HepG2 (cell line): ENCODE measurements around the gene ORC3. TPM values are rescaled to one million over a fixed set of nuclear protein-coding genes. Genes with fewer than 3 reads are reported as not detected.

Experiments used
- CBX5 ChIP-seq: sonication (generic); formaldehyde crosslinking; IDR thresholded peaks from 2 replicates; pipeline ENCODE4 v1.4.0; 2020; ENCODE audit warnings: missing genetic modification reagents, borderline replicate concordance
- CREM ChIP-seq, 2 experiments: sonication (generic) in 1 of 2; formaldehyde crosslinking in 1 of 2; IDR thresholded peaks; 2 replicates each; pipeline versions ENCODE4 v1.4.0 to v1.6.1; 2016 to 2020; ENCODE audit warnings: antibody characterized with exemption in 1 of 2, mild to moderate bottlenecking in 1 of 2, missing genetic modification reagents in 1 of 2
- ETV5 ChIP-seq: IDR thresholded peaks from 2 replicates; pipeline ENCODE4 v1.6.1; 2018; ENCODE audit warnings: missing biosample characterization, missing genetic modification reagents, inconsistent platforms, borderline replicate concordance
- FLYWCH1 ChIP-seq: sonication (generic); formaldehyde crosslinking; IDR thresholded peaks from 2 replicates; pipeline ENCODE4 v1.8.1; 2023; ENCODE audit warnings: mild to moderate bottlenecking, missing genetic modification reagents
- GATA4 ChIP-seq: sonication (generic); IDR thresholded peaks from 2 replicates; pipeline ENCODE4 v1.6.1; 2016; ENCODE audit warnings: antibody characterized with exemption, low read depth, borderline replicate concordance
- HNF1B ChIP-seq: sonication (generic); formaldehyde crosslinking; IDR thresholded peaks from 2 replicates; pipeline ENCODE4 v1.5.1; 2020; ENCODE audit warnings: mild to moderate bottlenecking, moderate library complexity, missing genetic modification reagents
- HOXA3 ChIP-seq: sonication (generic); formaldehyde crosslinking; IDR thresholded peaks from 2 replicates; pipeline ENCODE4 v1.5.0; 2020; ENCODE audit warnings: missing genetic modification reagents
- HOXA7 ChIP-seq: sonication (generic); formaldehyde crosslinking; IDR thresholded peaks from 2 replicates; pipeline ENCODE4 v1.8.1; 2022; ENCODE audit warnings: mild to moderate bottlenecking, missing genetic modification reagents, moderate library complexity
- KDM5B ChIP-seq: sonication (generic); formaldehyde crosslinking; IDR thresholded peaks from 2 replicates; pipeline ENCODE4 v1.4.0; 2020; ENCODE audit warnings: missing genetic modification reagents, mild to moderate bottlenecking, borderline replicate concordance
- MIER3 ChIP-seq: IDR thresholded peaks from 2 replicates; pipeline ENCODE4 v1.6.1; 2016; ENCODE audit warnings: missing compliant biosample characterization, borderline replicate concordance
- NR1H2 ChIP-seq: sonication (generic); formaldehyde crosslinking; IDR thresholded peaks from 2 replicates; pipeline ENCODE4 v1.8.1; 2022; ENCODE audit warnings: low read depth, missing genetic modification reagents, borderline replicate concordance
- ONECUT2 ChIP-seq: sonication (generic); formaldehyde crosslinking; IDR thresholded peaks from 2 replicates; pipeline ENCODE4 v1.4.0; 2020; ENCODE audit warnings: missing genetic modification reagents
- PAX8 ChIP-seq: sonication (generic); formaldehyde crosslinking; IDR thresholded peaks from 2 replicates; pipeline ENCODE4 v1.8.0; 2022; ENCODE audit warnings: mild to moderate bottlenecking, missing genetic modification reagents, borderline replicate concordance
- PITX1 ChIP-seq: sonication (generic); formaldehyde crosslinking; IDR thresholded peaks from 2 replicates; pipeline ENCODE4 v1.5.1; 2020; ENCODE audit warnings: mild to moderate bottlenecking, missing genetic modification reagents
- REXO4 ChIP-seq: sonication (generic); formaldehyde crosslinking; IDR thresholded peaks from 2 replicates; pipeline ENCODE4 v1.8.0; 2022; ENCODE audit warnings: missing genetic modification reagents, mild to moderate bottlenecking, borderline replicate concordance
- SATB2 ChIP-seq: sonication (generic); formaldehyde crosslinking; IDR thresholded peaks from 2 replicates; pipeline ENCODE4 v1.5.0; 2020; ENCODE audit warnings: missing genetic modification reagents
- SNAPC4 ChIP-seq: sonication (generic); formaldehyde crosslinking; IDR thresholded peaks from 2 replicates; pipeline ENCODE4 v1.4.0; 2020; ENCODE audit warnings: mild to moderate bottlenecking, missing genetic modification reagents
- U2AF2 ChIP-seq: fragments of 200-400 bp; formaldehyde crosslinking; IDR thresholded peaks from 2 replicates; pipeline ENCODE4 v1.6.1; 2017; ENCODE audit warnings: low read depth, mild to moderate bottlenecking, low read length
- YEATS2 ChIP-seq: sonication (generic); formaldehyde crosslinking; IDR thresholded peaks from 2 replicates; pipeline ENCODE4 v1.4.0; 2020; ENCODE audit warnings: missing genetic modification reagents, borderline replicate concordance
- ZNF292 ChIP-seq: sonication (generic); formaldehyde crosslinking; IDR thresholded peaks from 2 replicates; pipeline ENCODE4 v1.8.1; 2022; ENCODE audit warnings: mild to moderate bottlenecking, low read depth, missing genetic modification reagents, borderline replicate concordance
- ZNF30 ChIP-seq: sonication (generic); formaldehyde crosslinking; IDR thresholded peaks from 2 replicates; pipeline ENCODE4 v1.5.0; 2020; ENCODE audit warnings: mild to moderate bottlenecking, missing genetic modification reagents
- ZNF337 ChIP-seq: sonication (generic); formaldehyde crosslinking; IDR thresholded peaks from 2 replicates; pipeline ENCODE4 v1.5.1; 2020; ENCODE audit warnings: missing genetic modification reagents, low read depth, mild to moderate bottlenecking, borderline replicate concordance
- ZNF441 ChIP-seq: sonication (generic); formaldehyde crosslinking; IDR thresholded peaks from 2 replicates; pipeline ENCODE4 v1.7.0; 2021; ENCODE audit warnings: missing genetic modification reagents, borderline replicate concordance
- polyA plus RNA-seq, 8 experiments: library from polyadenylated mRNA; depleted of rRNA in 3 of 8; stranded (reverse) in 7 of 8; unstranded in 1 of 8; fragments of >200 nt; fragmentation: Illumina TruSeq in 4 of 8; extraction: Trizol in 4 of 8; gene quantifications; 2 replicates each; pipeline versions ENCODE4 v1.2.1 to v1.2.3, GENCODE V29; 2011 to 2016; ENCODE audit warnings: low read depth in 4 of 8, missing spikeins in 1 of 8, mixed read lengths in 1 of 8; ENCODE audit not compliant: insufficient read depth in 1 of 8
- total RNA-seq, 5 experiments: library from RNA; depleted of rRNA; stranded (reverse); fragments of >200 nt; fragmentation: Illumina TruSeq; extraction: Trizol; gene quantifications; 2 replicates each; pipeline ENCODE4 v1.2.3, GENCODE V29; 2016; ENCODE audit warnings: low read depth in 1 of 5

The ORC3 gene
- total and polyA plus RNA-seq, 2 of the 13 experiments (the other 11 are each of a cell fraction or from before 2014, with no cell fraction given), result 21.8 to 43.5 TPM

GRCh38 chr6:87701676-87702588, 112.0 kb downstream of the ORC3 start, which contains the start of gene AKIRIN2 (continued):
- TF ChIP-seq ZNF292 (CRISPR knock-in tag), result peak; percentile 12; the same call in 1 of the 2 replicates
- TF ChIP-seq HOXA3, result peak; percentile 87
- TF ChIP-seq U2AF2, result no peak
- peak; percentile 94 for TF ChIP-seq CREM (IDR thresholded peaks at IDR 0.05)
- TF ChIP-seq CREM (CRISPR knock-in tag; IDR thresholded peaks at IDR 0.05), result no peak
- no peak for TF ChIP-seq NR1H2
- no peak for TF ChIP-seq ZNF30 (CRISPR knock-in tag)
- TF ChIP-seq SATB2 (CRISPR knock-in tag), result no peak
- no peak for TF ChIP-seq ETV5
- TF ChIP-seq ZNF337 (CRISPR knock-in tag), result no peak; the same call in 1 of the 2 replicates
- no peak for TF ChIP-seq SNAPC4 (CRISPR knock-in tag)
- TF ChIP-seq GATA4, result peak; percentile 54
- peak; percentile 92 for TF ChIP-seq YEATS2 (CRISPR knock-in tag)
- peak; percentile 90 for TF ChIP-seq KDM5B (CRISPR knock-in tag)
- peak; percentile 81; the same call in 1 of the 2 replicates for TF ChIP-seq ONECUT2
- TF ChIP-seq FLYWCH1 (CRISPR knock-in tag), result peak; percentile 76; the same call in 1 of the 2 replicates
- TF ChIP-seq HOXA7, result no peak
- TF ChIP-seq ZNF441, result 0 out of 2 replicates have a peak, but pooled peaks have one; percentile 37
- peak; percentile 62; the same call in 1 of the 2 replicates for TF ChIP-seq HNF1B (CRISPR knock-in tag)
- TF ChIP-seq REXO4 (CRISPR knock-in tag), result no peak
- TF ChIP-seq PAX8 (CRISPR knock-in tag), result peak; percentile 82; the same call in 1 of the 2 replicates
- no peak for TF ChIP-seq CBX5 (CRISPR knock-in tag)
- 0 out of 2 replicates have a peak, but pooled peaks have one; percentile 55 for TF ChIP-seq PITX1
- TF ChIP-seq MIER3 (CRISPR knock-in tag), result 0 out of 2 replicates have a peak, but pooled peaks have one; percentile 11
